Measurements from ENCODE around the gene CNTRL.

DNA sequence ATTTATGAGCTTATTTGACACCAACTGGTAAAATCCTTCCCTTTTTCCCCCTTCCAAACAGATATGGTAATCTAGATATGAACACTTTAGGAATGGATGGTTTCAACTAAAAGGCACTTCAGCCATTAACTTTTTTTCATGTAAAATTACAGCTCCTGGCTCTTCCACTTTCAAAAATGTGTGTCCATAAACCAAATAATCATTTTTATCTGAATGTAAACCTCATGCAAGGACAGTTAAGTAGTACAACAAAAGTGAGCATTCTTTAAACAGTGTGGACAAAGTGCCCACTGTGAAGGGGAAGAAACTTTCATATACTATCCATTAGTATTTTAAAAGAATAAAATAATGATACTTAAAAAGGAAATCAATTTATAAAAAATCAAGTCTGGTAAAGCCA, 109.7 kb downstream of the CNTRL start:
- TF ChIP-seq, protein P1, sequence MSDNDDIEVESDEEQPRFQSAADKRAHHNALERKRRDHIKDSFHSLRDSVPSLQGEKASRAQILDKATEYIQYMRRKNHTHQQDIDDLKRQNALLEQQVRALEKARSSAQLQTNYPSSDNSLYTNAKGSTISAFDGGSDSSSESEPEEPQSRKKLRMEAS (IDR thresholded peaks at IDR 0.05; ENCODE audit: low read depth) = no peak
- no peak for TF ChIP-seq POLR2AphosphoS5 (IDR thresholded peaks at IDR 0.05; ENCODE audit: low read depth, low read length)
- TF ChIP-seq, protein P2, sequence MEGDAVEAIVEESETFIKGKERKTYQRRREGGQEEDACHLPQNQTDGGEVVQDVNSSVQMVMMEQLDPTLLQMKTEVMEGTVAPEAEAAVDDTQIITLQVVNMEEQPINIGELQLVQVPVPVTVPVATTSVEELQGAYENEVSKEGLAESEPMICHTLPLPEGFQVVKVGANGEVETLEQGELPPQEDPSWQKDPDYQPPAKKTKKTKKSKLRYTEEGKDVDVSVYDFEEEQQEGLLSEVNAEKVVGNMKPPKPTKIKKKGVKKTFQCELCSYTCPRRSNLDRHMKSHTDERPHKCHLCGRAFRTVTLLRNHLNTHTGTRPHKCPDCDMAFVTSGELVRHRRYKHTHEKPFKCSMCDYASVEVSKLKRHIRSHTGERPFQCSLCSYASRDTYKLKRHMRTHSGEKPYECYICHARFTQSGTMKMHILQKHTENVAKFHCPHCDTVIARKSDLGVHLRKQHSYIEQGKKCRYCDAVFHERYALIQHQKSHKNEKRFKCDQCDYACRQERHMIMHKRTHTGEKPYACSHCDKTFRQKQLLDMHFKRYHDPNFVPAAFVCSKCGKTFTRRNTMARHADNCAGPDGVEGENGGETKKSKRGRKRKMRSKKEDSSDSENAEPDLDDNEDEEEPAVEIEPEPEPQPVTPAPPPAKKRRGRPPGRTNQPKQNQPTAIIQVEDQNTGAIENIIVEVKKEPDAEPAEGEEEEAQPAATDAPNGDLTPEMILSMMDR (IDR thresholded peaks at IDR 0.05) = no peak
- no peak for TF ChIP-seq RCOR1 (IDR thresholded peaks at IDR 0.05; ENCODE audit: low read length)
- no peak for TF ChIP-seq CHD2 (IDR thresholded peaks at IDR 0.05; ENCODE audit: low read length, partially characterized antibody)
- no peak for TF ChIP-seq EP300 (IDR thresholded peaks at IDR 0.05; ENCODE audit: borderline replicate concordance in 1 of 2, low read depth in 1 of 2, low read length in 1 of 2)
- no peak for TF ChIP-seq SMC3 (IDR thresholded peaks at IDR 0.05; ENCODE audit: low read depth, low read length)
- no peak for TF ChIP-seq FOXJ3 (CRISPR knock-in tag; IDR thresholded peaks at IDR 0.05)
- no peak for TF ChIP-seq EZH2phosphoT487 (IDR thresholded peaks at IDR 0.05; ENCODE audit: borderline replicate concordance, low read depth)
